DOHH2 (cell line): ENCODE data around the gene FAU.

ENCODE experiments used
- H3F3A ChIP-seq: fragments of 200-600 bp; sonication (generic), shearing (Covaris generic); 2 replicates; pipeline ENCODE4 v1.6.0; 2016; ENCODE audit warnings: antibody characterized with exemption, mild to moderate bottlenecking; ENCODE audit not compliant: control insufficient read depth, insufficient read depth
- H3K27ac ChIP-seq: fragments of 200-600 bp; sonication (generic); 2 replicates; pipeline ENCODE4 v1.5.1; 2014; ENCODE audit warnings: low read depth, mild to moderate bottlenecking, low read length, moderate library complexity
- H3K27me3 ChIP-seq: fragments of 200-600 bp; sonication (generic); 2 replicates; pipeline ENCODE4 v1.6.1; 2014; ENCODE audit warnings: mild to moderate bottlenecking, low read length, mixed read lengths; ENCODE audit not compliant: control insufficient read depth
- H3K36me3 ChIP-seq: fragments of 200-600 bp; sonication (generic); 2 replicates; pipeline ENCODE4 v1.6.1; 2014; ENCODE audit warnings: mild to moderate bottlenecking, low read length, moderate library complexity, mixed read lengths; ENCODE audit not compliant: control insufficient read depth
- H3K4me1 ChIP-seq: fragments of 200-600 bp; sonication (generic); 2 replicates; pipeline ENCODE4 v1.6.1; 2014; ENCODE audit warnings: mild to moderate bottlenecking, low read length, mixed read lengths; ENCODE audit not compliant: control insufficient read depth
- H3K4me2 ChIP-seq: fragments of 200-600 bp; sonication (generic); 2 replicates; pipeline ENCODE4 v1.6.0; 2014; ENCODE audit warnings: mild to moderate bottlenecking, low read length, moderate library complexity
- H3K4me3 ChIP-seq: fragments of 200-600 bp; sonication (generic); 2 replicates; pipeline ENCODE4 v1.5.1; 2014; ENCODE audit warnings: mild to moderate bottlenecking, low read length, mixed read lengths
- H3K79me2 ChIP-seq: fragments of 200-600 bp; sonication (generic); 2 replicates; pipeline ENCODE4 v1.6.1; 2014; ENCODE audit warnings: mild to moderate bottlenecking, low read length, mixed read lengths; ENCODE audit not compliant: control insufficient read depth
- H3K9me2 ChIP-seq: fragments of 200-600 bp; sonication (generic); replicated peaks from 2 replicates; pipeline ENCODE4 v1.6.1; 2014; ENCODE audit warnings: mild to moderate bottlenecking, low read length, mixed read lengths; ENCODE audit not compliant: control insufficient read depth
- H3K9me3 ChIP-seq: fragments of 200-600 bp; sonication (generic); 2 replicates; pipeline ENCODE4 v1.6.1; 2014; ENCODE audit warnings: antibody characterized with exemption, low read length, mixed read lengths; ENCODE audit not compliant: control insufficient read depth, insufficient read depth
- H4K20me1 ChIP-seq: fragments of 200-600 bp; sonication (generic); 2 replicates; pipeline ENCODE4 v1.6.0; 2014; ENCODE audit warnings: low read depth, mild to moderate bottlenecking, antibody characterized with exemption, low read length, moderate library complexity; ENCODE audit not compliant: control insufficient read depth, insufficient read depth
- CTCF ChIP-seq: fragments of 200-600 bp; sonication (generic); IDR thresholded peaks from one replicate; pipeline ENCODE4 v1.5.1; 2014; ENCODE audit warnings: antibody characterized with exemption, mild to moderate bottlenecking, low read depth, low read length; ENCODE audit not compliant: poor library complexity, severe bottlenecking
- EZH2phosphoT487 ChIP-seq: fragments of 200-600 bp; sonication (generic); IDR thresholded peaks from 2 replicates; pipeline ENCODE4 v1.6.1; 2017; ENCODE audit warnings: borderline replicate concordance, mild to moderate bottlenecking, antibody characterized with exemption, low read length, moderate library complexity, mixed read lengths

The FAU gene

GRCh38 chr11:65114538-65115171 is 7.3 kb downstream of the FAU start:
- Histone ChIP-seq H4K20me1 (no peaks in the 10 kb centered on the region), H3K4me3 (no peak overlapping the region), H3K27me3 (no peaks in the 10 kb centered on the region), H3K27ac (no peak overlapping the region), H3K4me1 (peaks cover 74% of the 10 kb centered on the region), H3F3A (peaks cover 30% of the 10 kb centered on the region), H3K36me3 (peaks cover 69% of the 10 kb centered on the region), H3K9me3 (no peaks in the 10 kb centered on the region), H3K4me2 (peak overlapping the region; percentile 98; the same call in 1 of the 2 replicates), H3K9me2 (no peaks in the 10 kb centered on the region), H3K79me2 (peaks cover 58% of the 10 kb centered on the region)
- TF ChIP-seq EZH2phosphoT487 (no peak), CTCF (no peak)

GRCh38 chr11:65113839-65114238 is 8.1 kb downstream of the FAU start:
- peak overlapping the region; percentile 83 for H3K27ac ChIP-seq
- H3K4me3 ChIP-seq: peak overlapping the region; percentile 83
- no peaks in the 10 kb centered on the region for H3K27me3 ChIP-seq
- H3F3A ChIP-seq: peaks cover 23% of the 10 kb centered on the region
- H3K9me2 ChIP-seq: no peaks in the 10 kb centered on the region
- TF ChIP-seq CTCF (no peak), EZH2phosphoT487 (no peak)
- peaks cover 68% of the 10 kb centered on the region for H3K36me3 ChIP-seq
- peaks cover 66% of the 10 kb centered on the region for H3K4me1 ChIP-seq
- H3K79me2 ChIP-seq: peaks cover 55% of the 10 kb centered on the region
- peak overlapping the region; percentile 98 for H3K4me2 ChIP-seq
- no peaks in the 10 kb centered on the region for H3K9me3 ChIP-seq
- H4K20me1 ChIP-seq: no peaks in the 10 kb centered on the region

GRCh38 chr11:65113361-65113756 is 8.6 kb downstream of the FAU start:
- H3K9me3 ChIP-seq: no peaks in the 10 kb centered on the region
- TF ChIP-seq CTCF (no peak), EZH2phosphoT487 (no peak)
- no peaks in the 10 kb centered on the region for H3K27me3 ChIP-seq
- H3K79me2 ChIP-seq: peaks cover 53% of the 10 kb centered on the region
- H3K27ac ChIP-seq: peak overlapping the region; percentile 83
- H3K9me2 ChIP-seq: no peaks in the 10 kb centered on the region
- peaks cover 19% of the 10 kb centered on the region for H3F3A ChIP-seq
- H4K20me1 ChIP-seq: no peaks in the 10 kb centered on the region
- peak overlapping the region; percentile 98 for H3K4me2 ChIP-seq
- H3K4me3 ChIP-seq: peak overlapping the region; percentile 83
- peaks cover 65% of the 10 kb centered on the region for H3K36me3 ChIP-seq
- H3K4me1 ChIP-seq: peaks cover 62% of the 10 kb centered on the region
